Coronary artery (tissue), 2 donors: ENCODE data around the gene GATA6.

Source experiments
- DNase-seq: peaks from one replicate; pipeline ENCODE4 v3.0.0-alpha.2; 2017; ENCODE audit warnings: low spot score
- H3K27ac ChIP-seq, 2 donors: fragments of 200-600 bp; sonication (generic); one replicate each; pipeline ENCODE4 v1.5.1; 2016 to 2019
- H3K4me3 ChIP-seq: fragments of 200-600 bp; sonication (generic); 2 replicates; pipeline ENCODE4 v1.5.1; 2016; ENCODE audit warnings: mild to moderate bottlenecking, moderate library complexity
- TF ChIP-seq, protein P1 (sequence below): fragments of 200-600 bp; sonication (generic); IDR thresholded peaks from one replicate; pipeline ENCODE4 v1.5.1; 2019; ENCODE audit warnings: antibody characterized with exemption

Gene GATA6

DNA sequence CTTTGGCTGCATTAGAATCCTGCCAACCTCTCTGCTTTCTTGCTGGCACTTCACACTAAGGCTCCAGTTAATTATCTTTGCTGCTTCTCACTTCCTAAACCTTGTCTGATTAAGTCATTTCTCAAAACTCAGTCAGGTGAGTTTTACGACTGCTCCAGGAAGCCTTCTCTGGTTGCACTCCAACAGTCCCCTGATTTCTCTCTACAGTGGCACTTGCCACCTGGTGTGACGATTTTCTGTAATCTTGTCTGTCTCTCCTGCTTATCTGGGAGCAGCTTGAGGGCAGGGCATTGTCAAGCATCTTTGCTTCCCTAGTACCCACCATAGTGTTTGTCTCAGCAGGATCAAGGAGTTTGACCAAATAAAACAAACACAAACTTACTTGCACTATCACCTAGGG lies 10.4 kb upstream of the GATA6 start:
- no peak for DNase-seq
- H3K27ac ChIP-seq, result no peak overlapping the region
- TF ChIP-seq, protein P1, sequence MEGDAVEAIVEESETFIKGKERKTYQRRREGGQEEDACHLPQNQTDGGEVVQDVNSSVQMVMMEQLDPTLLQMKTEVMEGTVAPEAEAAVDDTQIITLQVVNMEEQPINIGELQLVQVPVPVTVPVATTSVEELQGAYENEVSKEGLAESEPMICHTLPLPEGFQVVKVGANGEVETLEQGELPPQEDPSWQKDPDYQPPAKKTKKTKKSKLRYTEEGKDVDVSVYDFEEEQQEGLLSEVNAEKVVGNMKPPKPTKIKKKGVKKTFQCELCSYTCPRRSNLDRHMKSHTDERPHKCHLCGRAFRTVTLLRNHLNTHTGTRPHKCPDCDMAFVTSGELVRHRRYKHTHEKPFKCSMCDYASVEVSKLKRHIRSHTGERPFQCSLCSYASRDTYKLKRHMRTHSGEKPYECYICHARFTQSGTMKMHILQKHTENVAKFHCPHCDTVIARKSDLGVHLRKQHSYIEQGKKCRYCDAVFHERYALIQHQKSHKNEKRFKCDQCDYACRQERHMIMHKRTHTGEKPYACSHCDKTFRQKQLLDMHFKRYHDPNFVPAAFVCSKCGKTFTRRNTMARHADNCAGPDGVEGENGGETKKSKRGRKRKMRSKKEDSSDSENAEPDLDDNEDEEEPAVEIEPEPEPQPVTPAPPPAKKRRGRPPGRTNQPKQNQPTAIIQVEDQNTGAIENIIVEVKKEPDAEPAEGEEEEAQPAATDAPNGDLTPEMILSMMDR, result no peak
- no peak overlapping the region for H3K4me3 ChIP-seq

DNA sequence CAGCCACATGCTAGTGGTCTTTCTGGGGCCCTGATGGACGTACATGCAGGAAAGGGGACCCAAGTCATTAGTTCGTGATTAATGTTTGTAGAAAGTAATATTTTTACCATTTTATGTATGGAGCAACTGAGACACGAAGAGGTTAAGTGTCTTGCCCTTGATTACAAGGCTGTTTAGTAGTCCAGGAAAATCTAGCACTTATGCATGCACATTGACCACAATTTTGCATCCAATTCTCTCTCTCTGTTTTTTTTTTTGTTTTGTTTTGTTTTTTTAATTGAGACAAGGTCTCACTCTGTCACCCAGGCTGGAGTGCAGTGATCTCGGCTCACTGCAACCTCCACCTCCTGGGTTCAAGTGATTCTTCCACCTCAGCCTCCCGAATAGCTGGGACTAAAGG lies 8.3 kb upstream of the GATA6 start:
- no peak overlapping the region for H3K27ac ChIP-seq
- no peak for DNase-seq
- H3K4me3 ChIP-seq, result no peak overlapping the region
- TF ChIP-seq, protein P1, result no peak

DNA sequence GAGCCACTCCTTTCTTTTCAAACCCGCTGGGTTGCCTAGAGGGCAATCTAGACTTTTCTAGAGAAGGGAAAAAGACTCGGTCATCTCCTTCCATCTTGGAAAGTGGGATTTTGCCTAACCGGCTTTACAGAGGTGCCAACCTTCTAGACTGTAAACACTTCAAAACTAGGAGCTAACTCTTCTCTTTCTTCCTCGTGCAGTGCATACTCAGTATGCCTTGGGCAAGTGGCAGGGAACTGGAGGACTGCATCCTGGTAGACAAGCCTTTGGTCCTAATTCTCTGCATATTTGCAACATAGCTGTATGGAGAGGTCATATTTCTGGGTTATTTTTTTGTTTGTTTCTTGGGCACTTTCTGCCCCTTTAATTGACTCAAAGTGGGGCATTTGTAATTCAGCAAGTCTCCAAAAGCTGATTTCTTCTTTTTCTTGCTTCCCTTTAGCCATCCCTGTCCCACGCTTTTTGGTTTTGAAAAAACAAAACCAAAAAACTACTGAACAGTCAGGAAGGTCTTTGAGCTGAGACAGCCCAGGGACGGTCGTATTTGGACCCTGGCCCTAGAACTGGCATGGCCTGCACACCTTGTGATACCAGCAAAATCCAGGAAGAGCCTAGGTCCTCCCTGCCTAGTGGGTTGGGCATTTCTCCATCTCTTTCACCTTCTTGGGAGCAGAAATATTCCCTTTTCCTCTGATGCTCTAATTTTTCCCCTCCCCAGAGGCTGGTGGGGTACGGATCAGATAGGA lies 5.8 kb upstream of the GATA6 start:
- TF ChIP-seq, protein P1, result no peak

DNA sequence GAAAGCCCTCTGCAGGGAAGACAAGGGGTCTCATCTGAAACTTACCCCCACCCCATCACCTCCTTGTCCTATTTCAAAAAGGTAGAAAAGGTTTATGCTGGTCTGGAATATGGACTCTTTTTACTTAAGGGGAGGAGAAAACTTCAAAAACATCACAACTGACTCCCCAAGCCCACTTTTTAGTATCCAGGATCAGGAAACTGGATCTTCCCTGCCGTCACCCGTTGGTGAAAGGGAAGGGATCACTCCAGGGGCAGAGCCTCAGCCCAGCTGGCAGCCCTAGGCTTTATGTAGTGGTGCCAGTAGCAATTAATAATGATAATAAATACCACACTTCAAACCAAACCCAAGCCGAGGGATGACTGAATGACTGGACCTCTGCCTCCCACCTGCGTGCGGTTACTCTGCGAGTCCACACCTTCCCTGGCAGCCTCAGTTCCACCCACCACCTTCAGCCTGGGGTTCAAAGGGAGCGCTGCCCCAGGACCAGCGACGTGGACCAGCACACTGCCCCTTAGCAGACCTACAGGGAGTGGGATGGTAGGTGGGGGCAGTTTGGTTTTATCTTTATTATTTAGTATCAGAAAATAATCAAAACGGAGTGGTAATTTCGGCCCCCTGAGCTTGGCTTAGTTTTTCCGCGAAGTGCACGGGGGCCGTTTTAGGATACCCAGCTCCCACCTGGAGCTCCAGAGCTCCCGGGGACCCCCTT lies 4.9 kb upstream of the GATA6 start:
- no peak for DNase-seq
- Histone ChIP-seq H3K4me3 (peak overlapping the region; percentile 90), H3K27ac (peak overlapping the region; percentile 97 to 99)
- TF ChIP-seq, protein P1, result no peak

More for the DNA sequence above, 5.8 kb upstream of the GATA6 start:
- Histone ChIP-seq H3K27ac (peak overlapping the region in 1 of 2 donors; percentile 97), H3K4me3 (no peak overlapping the region)
- DNase-seq, result no peak

DNA sequence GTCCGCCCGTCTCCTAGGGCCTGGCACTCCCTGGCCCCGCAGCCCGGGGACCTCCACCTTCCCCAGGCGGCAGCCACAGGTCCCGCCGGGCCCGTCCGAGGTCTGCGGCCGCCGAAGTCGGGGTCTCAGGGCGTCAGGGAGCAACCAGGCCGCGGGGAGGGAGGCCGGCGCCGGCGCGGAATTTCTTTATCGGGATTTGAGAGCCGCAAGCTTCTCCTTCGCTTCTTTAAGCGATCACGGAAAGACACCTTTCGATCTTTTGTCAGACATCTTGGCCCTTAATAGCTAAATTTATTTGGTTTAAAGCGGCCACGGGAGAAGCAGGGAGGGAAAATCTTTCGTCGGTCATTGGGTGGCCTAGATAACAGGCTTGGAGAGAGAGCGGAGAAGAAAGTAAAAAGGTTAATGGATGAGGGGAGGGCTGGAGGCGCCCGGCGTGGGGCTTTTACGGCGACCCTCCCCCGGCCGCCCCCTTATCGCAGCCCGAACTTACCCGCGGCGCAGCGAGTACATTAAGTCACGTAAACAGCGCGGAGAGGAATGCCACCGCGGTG lies 4.3 kb upstream of the GATA6 start:
- peak overlapping the region; percentile 97 to 99 for H3K27ac ChIP-seq
- peak overlapping the region; percentile 90 for H3K4me3 ChIP-seq
- no peak for DNase-seq
- TF ChIP-seq, protein P1, result no peak

DNA sequence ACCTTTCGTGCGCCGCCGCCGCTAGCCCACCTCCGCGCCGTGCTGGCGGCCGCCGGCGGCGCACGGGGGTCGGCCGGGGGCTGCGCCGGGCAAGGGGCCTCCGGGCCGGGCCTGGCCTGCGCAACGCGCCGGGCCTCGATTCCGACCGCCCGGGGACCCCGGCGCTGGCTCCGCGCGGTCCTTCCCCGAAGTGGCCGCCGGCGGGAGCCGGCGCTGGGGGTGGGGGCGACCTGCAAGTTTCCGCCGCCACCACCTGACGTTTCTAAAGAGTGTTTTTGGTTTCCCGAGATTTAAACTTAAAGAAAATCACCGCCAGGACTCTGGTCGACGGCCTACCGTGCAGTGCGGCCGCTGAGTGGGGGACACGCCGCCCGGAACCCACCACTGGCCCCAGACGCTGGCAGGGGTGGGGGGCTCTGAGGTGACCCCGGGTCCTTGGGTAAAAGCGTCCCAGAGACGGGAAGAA lies 3.8 kb upstream of the GATA6 start:
- Histone ChIP-seq H3K4me3 (peak overlapping the region; percentile 90), H3K27ac (peak overlapping the region; percentile 97 to 99)
- no peak for DNase-seq
- TF ChIP-seq, protein P1, result no peak
